ENCODE data around the gene STARD9. TPM values are rescaled to one million over a fixed set of nuclear protein-coding genes. Genes with fewer than 3 reads are reported as not detected.

Gene STARD9
- total and polyA plus RNA-seq, 10 of the 15 experiments (the other 5 are each of a cell fraction or from before 2014, with no cell fraction given) = 0.58 to 11.5 (median 6.1) TPM

GRCh38 chr15:42737529-42738328 lies 162.3 kb downstream of the STARD9 start:
- ChIA-PET POLR2A (interaction anchor here (1.0 kb wide), 1 partner anchor 21 kb away, joined by 3 read pairs; no protein-coding TSS in a partner anchor), CTCF (interaction anchor here (0.8 to 6.2 kb wide), 3 partner anchors 181 to 449 kb away, joined by 3 to 26 read pairs (median 3); no protein-coding TSS in a partner anchor), RAD21 (ENCODE audit: unreplicated experiment) (interaction anchor here (1.0 kb wide), 1 partner anchor 639 kb away, joined by 3 read pairs; no protein-coding TSS in a partner anchor), SMC1A (ENCODE audit: uncharacterized antibody, unreplicated experiment) (interaction anchor here (0.6 to 1.6 kb wide), 3 partner anchors 22 to 192 kb away, joined by 3 to 4 read pairs (median 3); no protein-coding TSS in a partner anchor)
- H3K27ac ChIP-seq (ENCODE audit: control insufficient read depth, insufficient read depth) = peak overlapping the region; percentile 76
- in situ Hi-C loops (cut with MboI) = no loop called here
- no peaks in the 10 kb centered on the region for H3K27me3 ChIP-seq (replicated peaks in 1 of 2; ENCODE audit: control insufficient read depth in 2 of 2, insufficient read depth in 2 of 2, low read length in 1 of 2)
- no peaks in the 10 kb centered on the region for H4K20me1 ChIP-seq (ENCODE audit: control insufficient read depth, insufficient read depth)
- no peak for DNase-seq (ENCODE audit: low read depth, low spot score)
- H3K4me2 ChIP-seq (ENCODE audit: control insufficient read depth, insufficient read depth) = peak overlapping the region; percentile 94
- peaks cover 0 to 2% of the 10 kb centered on the region in 2 experiments; a peak in 2 of 4 replicates for H3K36me3 ChIP-seq (ENCODE audit: control insufficient read depth in 2 of 2, insufficient read depth in 2 of 2, low read length in 1 of 2)
- no peak for FAIRE-seq
- intact Hi-C loops (cut with micrococcal nuclease; ENCODE audit: unreplicated experiment) = loop anchor here (10.0 kb wide), 1 partner anchor 187 kb away; the partner anchor contains the start of gene TTBK2
- ATAC-seq = no peak
- WGBS (ENCODE audit: insufficient coverage, insufficient replicate concordance, low lambda C conversion rate, missing lambda C conversion rate) = 86% methylated on average over 21 of the region's 21 CpGs
- peak overlapping the region; percentile 88 for H3K4me3 ChIP-seq
- peaks cover 6% of the 10 kb centered on the region for H3K79me2 ChIP-seq (ENCODE audit: control insufficient read depth, insufficient read depth, low read length)
- H2AFZ ChIP-seq (ENCODE audit: control insufficient read depth, low read depth, low read length) = peak overlapping the region; percentile 93
- no TSS peak for BruUV-seq (replicated peaks)
- H3K9me3 ChIP-seq (replicated peaks; ENCODE audit: control insufficient read depth, insufficient read depth, low read length) = no peaks in the 10 kb centered on the region
- H3K9ac ChIP-seq (ENCODE audit: control insufficient read depth, insufficient read depth, low read length) = peak overlapping the region; percentile 80
- TF ChIP-seq ZNF622 (IDR thresholded peaks at IDR 0.05) (no peak), E2F8 (IDR thresholded peaks at IDR 0.05; ENCODE audit: low read depth, partially characterized antibody) (no peak), PML (IDR thresholded peaks at IDR 0.05; ENCODE audit: low read length) (no peak), BRCA1 (IDR thresholded peaks at IDR 0.05; ENCODE audit: low read depth, low read length) (no peak), CEBPB (IDR thresholded peaks at IDR 0.05; ENCODE audit: borderline replicate concordance in 1 of 2, low read depth in 2 of 2, low read length in 2 of 2) (no peak), BMI1 (IDR thresholded peaks at IDR 0.05; ENCODE audit: borderline replicate concordance) (no peak), ZBTB33 (IDR thresholded peaks at IDR 0.05) (no peak), ZBTB40 (IDR thresholded peaks at IDR 0.05; ENCODE audit: borderline replicate concordance) (0 out of 2 replicates have a peak, but pooled peaks have one; percentile 22)
- peaks cover 18% of the 10 kb centered on the region for H3K4me1 ChIP-seq (ENCODE audit: control insufficient read depth, insufficient read depth, low read length)

All from GM12878 (cell line).